Prostate gland (tissue), 2 donors: ENCODE measurements around the gene PKP4.

ENCODE experiments used
- POLR2A ChIP-seq: fragments of 450-650 bp; IDR thresholded peaks from one replicate; pipeline ENCODE4 v1.6.1; 2016; ENCODE audit warnings: antibody characterized with exemption, mild to moderate bottlenecking
- TF ChIP-seq, protein P1 (sequence below), 4 experiments: fragments of 200-600 bp in 2 of 4; fragments of 450-650 bp in 2 of 4; sonication (generic) in 2 of 4; IDR thresholded peaks; 1 replicate in 3 of 4; 2 replicates in 1 of 4; pipeline ENCODE4 v1.5.1; 2016 to 2019; ENCODE audit warnings: antibody characterized with exemption in 4 of 4, mild to moderate bottlenecking in 2 of 4, moderate library complexity in 2 of 4

DNA sequence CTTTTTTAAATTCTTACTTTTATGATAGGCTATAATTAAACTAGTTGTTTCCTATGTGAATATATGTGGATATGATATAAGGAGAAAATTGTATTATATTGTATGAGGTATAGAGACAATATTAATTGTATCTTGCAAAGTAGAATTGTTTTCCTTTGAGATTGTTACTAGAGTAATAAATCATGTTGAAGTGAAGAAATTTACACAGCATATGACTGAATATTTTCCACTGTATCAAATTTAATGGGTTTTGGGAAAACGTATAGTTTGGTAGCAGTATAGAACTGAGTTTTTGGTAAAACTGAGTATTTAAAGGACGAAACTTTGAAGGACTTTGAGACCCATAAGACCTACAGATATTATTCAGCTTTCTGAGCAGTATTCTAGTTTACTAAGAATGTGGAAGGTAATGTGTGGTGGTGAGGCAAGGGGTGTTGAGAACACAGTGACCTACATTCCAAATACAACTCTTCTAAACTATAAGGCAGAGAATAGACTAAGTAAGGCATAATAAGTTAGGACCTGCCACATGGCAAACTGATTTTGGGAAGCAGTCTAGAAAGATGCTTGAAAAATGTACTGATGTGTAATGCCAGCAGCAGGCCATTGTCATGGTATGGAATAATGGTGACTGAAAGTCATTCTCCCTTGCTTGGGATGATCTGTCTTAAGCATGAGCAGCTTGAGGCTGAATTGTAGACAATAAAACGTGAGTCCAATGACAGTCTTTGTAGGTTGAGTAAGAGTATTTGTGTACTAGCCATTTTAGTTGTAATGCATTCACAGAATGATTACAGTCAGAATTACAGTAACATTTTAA lies 29.6 kb downstream of the PKP4 start:
- TF ChIP-seq POLR2A, result no peak
- TF ChIP-seq, protein P1, sequence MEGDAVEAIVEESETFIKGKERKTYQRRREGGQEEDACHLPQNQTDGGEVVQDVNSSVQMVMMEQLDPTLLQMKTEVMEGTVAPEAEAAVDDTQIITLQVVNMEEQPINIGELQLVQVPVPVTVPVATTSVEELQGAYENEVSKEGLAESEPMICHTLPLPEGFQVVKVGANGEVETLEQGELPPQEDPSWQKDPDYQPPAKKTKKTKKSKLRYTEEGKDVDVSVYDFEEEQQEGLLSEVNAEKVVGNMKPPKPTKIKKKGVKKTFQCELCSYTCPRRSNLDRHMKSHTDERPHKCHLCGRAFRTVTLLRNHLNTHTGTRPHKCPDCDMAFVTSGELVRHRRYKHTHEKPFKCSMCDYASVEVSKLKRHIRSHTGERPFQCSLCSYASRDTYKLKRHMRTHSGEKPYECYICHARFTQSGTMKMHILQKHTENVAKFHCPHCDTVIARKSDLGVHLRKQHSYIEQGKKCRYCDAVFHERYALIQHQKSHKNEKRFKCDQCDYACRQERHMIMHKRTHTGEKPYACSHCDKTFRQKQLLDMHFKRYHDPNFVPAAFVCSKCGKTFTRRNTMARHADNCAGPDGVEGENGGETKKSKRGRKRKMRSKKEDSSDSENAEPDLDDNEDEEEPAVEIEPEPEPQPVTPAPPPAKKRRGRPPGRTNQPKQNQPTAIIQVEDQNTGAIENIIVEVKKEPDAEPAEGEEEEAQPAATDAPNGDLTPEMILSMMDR (IDR thresholded peaks at IDR 0.05), result no peak
